ENCODE data around the gene NEO1.

NEO1 gene

DNA sequence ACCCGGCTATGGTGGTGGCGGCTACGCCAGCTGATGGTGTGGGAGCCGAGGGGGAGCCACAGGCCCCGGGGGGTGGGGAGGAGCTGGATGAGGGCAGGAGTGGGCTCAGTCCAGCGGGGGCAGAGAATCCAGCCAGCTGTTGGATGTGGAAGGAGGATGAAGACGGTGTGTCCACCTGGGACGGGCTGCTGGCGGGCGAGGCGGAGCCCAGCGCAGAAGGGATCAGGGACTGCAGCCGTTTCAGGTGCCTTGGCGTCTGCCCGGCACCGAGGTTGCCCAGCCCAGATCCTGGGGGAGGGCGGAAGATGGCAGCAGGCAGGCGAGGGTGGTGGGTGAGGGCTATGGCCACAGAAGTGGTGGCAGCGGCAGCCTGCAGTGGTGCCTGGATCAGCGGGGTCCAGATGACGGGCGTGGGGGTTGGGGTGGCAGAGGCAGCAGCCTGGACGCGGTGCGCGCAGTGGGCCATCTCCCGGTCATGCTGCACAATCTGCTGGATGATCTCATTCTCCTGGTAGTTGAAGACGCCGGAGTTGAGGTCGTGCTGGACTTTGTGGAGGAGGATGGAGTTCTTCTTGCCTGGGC, 271.2 kb downstream of the NEO1 start:
- no peaks in the 10 kb centered on the region for H3K4me1 ChIP-seq (ENCODE audit: control insufficient read depth, insufficient read depth, low read length)
- no peak overlapping the region for H3K9ac ChIP-seq (ENCODE audit: low read depth, low read length)
- H3K27me3 ChIP-seq (ENCODE audit: control insufficient read depth, insufficient read depth, low read length) = peaks cover 22% of the 10 kb centered on the region
- H3K9me3 ChIP-seq (replicated peaks; ENCODE audit: low read length) = no peaks in the 10 kb centered on the region
- H3K4me2 ChIP-seq (ENCODE audit: low read length) = no peak overlapping the region
- no peak overlapping the region for H3K4me3 ChIP-seq (ENCODE audit: low read length)
- H3K36me3 ChIP-seq (ENCODE audit: insufficient read depth, low read length) = no peaks in the 10 kb centered on the region

DNA sequence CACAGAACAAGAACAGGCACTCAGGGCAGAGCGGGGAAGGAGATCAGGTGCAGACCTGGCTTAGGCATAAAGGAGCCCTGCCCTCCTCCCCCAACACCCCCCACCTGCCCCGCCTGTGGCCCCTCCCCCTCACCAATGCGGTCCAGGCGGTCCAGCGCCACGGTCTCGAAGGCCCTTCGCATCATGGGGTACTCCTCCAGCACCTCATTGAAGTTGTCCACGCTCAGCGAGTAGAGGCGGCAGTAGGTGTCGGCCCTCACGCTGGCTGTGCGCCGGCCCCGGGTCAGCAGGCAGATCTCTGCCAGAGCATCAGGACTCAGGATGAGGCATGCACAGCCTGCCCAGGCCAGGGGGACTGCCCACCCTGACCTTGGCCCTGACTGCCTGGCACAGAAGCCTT, 271.7 kb downstream of the NEO1 start:
- Histone ChIP-seq H3K4me2 (ENCODE audit: low read length) (no peak overlapping the region), H3K4me3 (ENCODE audit: low read length) (no peak overlapping the region), H3K27me3 (ENCODE audit: control insufficient read depth, insufficient read depth, low read length) (peaks cover 22% of the 10 kb centered on the region), H3K36me3 (ENCODE audit: insufficient read depth, low read length) (no peaks in the 10 kb centered on the region), H3K9me3 (replicated peaks; ENCODE audit: low read length) (no peaks in the 10 kb centered on the region), H3K4me1 (ENCODE audit: control insufficient read depth, insufficient read depth, low read length) (no peaks in the 10 kb centered on the region), H3K9ac (ENCODE audit: low read depth, low read length) (no peak overlapping the region)

DNA sequence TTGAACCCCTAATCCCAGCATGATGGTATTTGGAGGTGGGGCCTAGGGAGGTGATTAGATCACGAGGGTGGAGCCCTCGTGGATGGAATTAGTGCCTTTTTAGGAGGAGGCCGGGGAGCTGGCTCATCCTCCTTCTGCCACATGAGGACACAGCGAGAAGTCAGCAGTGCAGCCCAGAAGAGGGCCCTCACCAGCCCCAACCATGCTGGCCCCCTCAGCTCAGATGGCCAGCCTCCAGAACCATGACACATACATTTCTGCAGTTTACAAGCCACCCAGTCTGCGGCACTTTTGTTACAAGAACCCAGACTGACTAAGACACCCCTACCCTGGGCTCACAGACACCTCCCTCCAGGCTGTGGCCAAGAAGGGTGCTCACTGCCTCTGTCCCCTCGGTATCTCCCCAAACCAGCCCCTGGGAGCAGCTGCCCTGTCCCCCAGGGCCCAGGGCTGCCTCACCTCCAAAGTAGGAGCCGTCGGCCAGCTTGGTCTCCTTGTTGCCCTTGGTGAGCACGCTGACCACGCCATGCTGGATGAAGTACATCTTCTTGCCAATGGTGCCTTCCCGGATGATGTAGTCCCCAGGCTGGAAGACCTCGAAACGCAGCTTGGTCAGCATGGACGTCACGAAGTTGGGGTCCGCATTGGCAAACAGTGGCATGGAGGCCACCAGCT, 272.4 kb downstream of the NEO1 start:
- Histone ChIP-seq H3K9ac (ENCODE audit: low read depth, low read length) (no peak overlapping the region), H3K36me3 (ENCODE audit: insufficient read depth, low read length) (no peaks in the 10 kb centered on the region), H3K4me1 (ENCODE audit: control insufficient read depth, insufficient read depth, low read length) (no peaks in the 10 kb centered on the region), H3K27me3 (ENCODE audit: control insufficient read depth, insufficient read depth, low read length) (peaks cover 22% of the 10 kb centered on the region), H3K4me2 (ENCODE audit: low read length) (no peak overlapping the region), H3K4me3 (ENCODE audit: low read length) (no peak overlapping the region), H3K9me3 (replicated peaks; ENCODE audit: low read length) (no peaks in the 10 kb centered on the region)

DNA sequence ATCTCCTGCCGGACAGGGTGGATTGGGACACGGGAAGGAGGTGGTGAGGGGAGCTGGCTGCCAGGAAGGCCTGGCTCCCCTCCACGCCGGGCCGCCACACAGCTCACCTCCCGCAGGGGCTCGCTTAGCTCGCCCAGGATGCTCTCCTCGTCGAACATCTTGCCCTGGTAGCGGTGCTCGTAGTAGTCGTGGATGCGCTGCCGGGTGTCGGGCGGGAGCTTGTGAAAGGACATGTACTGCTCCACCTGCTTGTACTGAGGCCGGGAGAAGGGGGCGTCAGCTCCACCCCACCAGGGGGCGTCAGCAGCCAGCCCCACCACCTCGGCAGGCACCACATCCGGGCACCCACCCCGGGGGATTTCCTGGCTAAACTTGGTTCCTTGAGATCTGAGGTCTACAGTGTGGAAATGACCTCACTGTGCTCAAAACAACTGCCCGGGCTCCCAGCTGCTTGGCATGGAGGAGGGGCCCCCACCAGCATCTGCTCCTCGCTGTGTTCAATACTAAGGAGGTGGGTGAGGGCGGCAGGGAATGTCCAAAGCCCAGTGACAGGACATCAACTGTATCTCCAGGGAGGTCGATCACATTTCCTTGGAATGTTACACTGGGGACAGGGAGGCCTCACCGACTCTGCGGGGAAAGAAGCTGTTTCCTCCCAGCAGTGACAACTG, 273.1 kb downstream of the NEO1 start:
- H3K27me3 ChIP-seq (ENCODE audit: control insufficient read depth, insufficient read depth, low read length) = peaks cover 18% of the 10 kb centered on the region
- H3K9ac ChIP-seq (ENCODE audit: low read depth, low read length) = no peak overlapping the region
- H3K36me3 ChIP-seq (ENCODE audit: insufficient read depth, low read length) = no peaks in the 10 kb centered on the region
- H3K4me3 ChIP-seq (ENCODE audit: low read length) = no peak overlapping the region
- H3K4me1 ChIP-seq (ENCODE audit: control insufficient read depth, insufficient read depth, low read length) = no peaks in the 10 kb centered on the region
- no peak overlapping the region for H3K4me2 ChIP-seq (ENCODE audit: low read length)
- no peaks in the 10 kb centered on the region for H3K9me3 ChIP-seq (replicated peaks; ENCODE audit: low read length)

DNA sequence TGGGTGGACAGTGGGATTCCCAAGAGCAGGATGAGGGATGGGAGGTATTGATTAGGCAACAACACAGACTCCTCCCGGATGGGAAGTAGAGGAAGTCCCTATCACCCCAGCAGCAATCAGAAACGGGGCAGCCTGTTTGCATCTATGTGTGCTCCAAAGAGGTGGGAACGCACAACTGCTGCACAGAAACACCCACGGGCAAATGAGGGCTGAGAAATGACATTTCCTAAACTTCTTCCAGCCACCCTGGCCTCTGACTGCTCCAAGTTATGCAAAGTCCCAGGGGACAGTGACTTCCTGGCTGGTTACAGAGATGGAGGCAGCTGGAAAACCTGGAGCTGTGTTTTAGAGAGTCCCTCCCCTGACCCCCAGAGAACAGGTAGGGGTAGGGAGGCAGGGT, 273.9 kb downstream of the NEO1 start:
- no peak overlapping the region for H3K9ac ChIP-seq (ENCODE audit: low read depth, low read length)
- no peaks in the 10 kb centered on the region for H3K4me1 ChIP-seq (ENCODE audit: control insufficient read depth, insufficient read depth, low read length)
- no peaks in the 10 kb centered on the region for H3K9me3 ChIP-seq (replicated peaks; ENCODE audit: low read length)
- no peaks in the 10 kb centered on the region for H3K36me3 ChIP-seq (ENCODE audit: insufficient read depth, low read length)
- H3K4me3 ChIP-seq (ENCODE audit: low read length) = no peak overlapping the region
- no peak overlapping the region for H3K4me2 ChIP-seq (ENCODE audit: low read length)
- H3K27me3 ChIP-seq (ENCODE audit: control insufficient read depth, insufficient read depth, low read length) = peaks cover 14% of the 10 kb centered on the region

- Histone ChIP-seq H3K9me3 (replicated peaks; ENCODE audit: low read length) (no peaks in the 10 kb centered on the region), H3K27me3 (ENCODE audit: control insufficient read depth, insufficient read depth, low read length) (peaks cover 9% of the 10 kb centered on the region)
Observed at GRCh38 chr15:73328149-73328820, 276.0 kb downstream of the NEO1 start.

GRCh38 chr15:73328981-73329380, 276.7 kb downstream of the NEO1 start:
- no peaks in the 10 kb centered on the region for H3K4me1 ChIP-seq (ENCODE audit: control insufficient read depth, insufficient read depth, low read length)
- no peaks in the 10 kb centered on the region for H3K36me3 ChIP-seq (ENCODE audit: insufficient read depth, low read length)
- H3K4me3 ChIP-seq (ENCODE audit: low read length) = no peak overlapping the region
- H3K4me2 ChIP-seq (ENCODE audit: low read length) = no peak overlapping the region
- H3K9me3 ChIP-seq (replicated peaks; ENCODE audit: low read length) = no peaks in the 10 kb centered on the region
- H3K27me3 ChIP-seq (ENCODE audit: control insufficient read depth, insufficient read depth, low read length) = peaks cover 9% of the 10 kb centered on the region
- H3K9ac ChIP-seq (ENCODE audit: low read depth, low read length) = no peak overlapping the region

More at GRCh38 chr15:73328149-73328820, 276.0 kb downstream of the NEO1 start:
- Histone ChIP-seq H3K4me1 (ENCODE audit: control insufficient read depth, insufficient read depth, low read length) (no peaks in the 10 kb centered on the region), H3K4me2 (ENCODE audit: low read length) (no peak overlapping the region), H3K4me3 (ENCODE audit: low read length) (no peak overlapping the region), H3K9ac (ENCODE audit: low read depth, low read length) (no peak overlapping the region), H3K36me3 (ENCODE audit: insufficient read depth, low read length) (no peaks in the 10 kb centered on the region)

GRCh38 chr15:73329501-73330200, 277.4 kb downstream of the NEO1 start:
- no peak overlapping the region for H3K4me2 ChIP-seq (ENCODE audit: low read length)
- H3K36me3 ChIP-seq (ENCODE audit: insufficient read depth, low read length) = no peaks in the 10 kb centered on the region
- H3K9me3 ChIP-seq (replicated peaks; ENCODE audit: low read length) = no peaks in the 10 kb centered on the region
- H3K27me3 ChIP-seq (ENCODE audit: control insufficient read depth, insufficient read depth, low read length) = peaks cover 13% of the 10 kb centered on the region
- no peak overlapping the region for H3K9ac ChIP-seq (ENCODE audit: low read depth, low read length)
- no peak overlapping the region for H3K4me3 ChIP-seq (ENCODE audit: low read length)
- H3K4me1 ChIP-seq (ENCODE audit: control insufficient read depth, insufficient read depth, low read length) = no peaks in the 10 kb centered on the region

- peaks cover 15% of the 10 kb centered on the region for H3K27me3 ChIP-seq (ENCODE audit: control insufficient read depth, insufficient read depth, low read length)
- H3K9me3 ChIP-seq (replicated peaks; ENCODE audit: low read length) = no peaks in the 10 kb centered on the region
- no peak overlapping the region for H3K9ac ChIP-seq (ENCODE audit: low read depth, low read length)
- no peaks in the 10 kb centered on the region for H3K4me1 ChIP-seq (ENCODE audit: control insufficient read depth, insufficient read depth, low read length)
- H3K4me2 ChIP-seq (ENCODE audit: low read length) = no peak overlapping the region
- H3K36me3 ChIP-seq (ENCODE audit: insufficient read depth, low read length) = no peaks in the 10 kb centered on the region
- H3K4me3 ChIP-seq (ENCODE audit: low read length) = no peak overlapping the region
Observed at GRCh38 chr15:73330206-73331051, 278.2 kb downstream of the NEO1 start.

DNA sequence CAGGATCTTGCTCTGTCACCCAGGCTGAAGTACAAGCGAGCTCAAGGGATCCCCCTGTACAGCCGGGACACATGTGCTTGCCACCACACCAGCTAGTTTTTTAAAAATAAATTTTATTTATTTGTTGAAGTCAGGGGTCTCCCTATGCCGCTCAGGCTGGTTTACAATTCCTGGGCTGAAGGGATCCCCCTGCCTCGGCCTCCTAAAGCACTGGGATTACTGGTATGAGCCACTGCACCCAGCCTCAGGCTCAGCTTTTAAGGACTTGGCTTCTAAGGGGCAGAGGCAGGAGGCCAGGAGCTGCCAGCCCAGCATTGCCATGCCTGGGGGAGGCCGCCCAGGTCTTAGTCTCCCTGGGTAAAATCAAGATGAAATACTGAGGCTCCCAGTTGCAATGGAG, 279.2 kb downstream of the NEO1 start:
- peaks cover 10% of the 10 kb centered on the region for H3K27me3 ChIP-seq (ENCODE audit: control insufficient read depth, insufficient read depth, low read length)
- H3K9me3 ChIP-seq (replicated peaks; ENCODE audit: low read length) = no peaks in the 10 kb centered on the region
- no peak overlapping the region for H3K4me3 ChIP-seq (ENCODE audit: low read length)

More for the DNA sequence above, 279.2 kb downstream of the NEO1 start:
- H3K4me2 ChIP-seq (ENCODE audit: low read length) = no peak overlapping the region
- no peaks in the 10 kb centered on the region for H3K36me3 ChIP-seq (ENCODE audit: insufficient read depth, low read length)
- H3K9ac ChIP-seq (ENCODE audit: low read depth, low read length) = no peak overlapping the region
- H3K4me1 ChIP-seq (ENCODE audit: control insufficient read depth, insufficient read depth, low read length) = no peaks in the 10 kb centered on the region

All from skeletal muscle satellite cell (primary cell).